ENCODE data around the gene CKB.

Gene CKB

DNA sequence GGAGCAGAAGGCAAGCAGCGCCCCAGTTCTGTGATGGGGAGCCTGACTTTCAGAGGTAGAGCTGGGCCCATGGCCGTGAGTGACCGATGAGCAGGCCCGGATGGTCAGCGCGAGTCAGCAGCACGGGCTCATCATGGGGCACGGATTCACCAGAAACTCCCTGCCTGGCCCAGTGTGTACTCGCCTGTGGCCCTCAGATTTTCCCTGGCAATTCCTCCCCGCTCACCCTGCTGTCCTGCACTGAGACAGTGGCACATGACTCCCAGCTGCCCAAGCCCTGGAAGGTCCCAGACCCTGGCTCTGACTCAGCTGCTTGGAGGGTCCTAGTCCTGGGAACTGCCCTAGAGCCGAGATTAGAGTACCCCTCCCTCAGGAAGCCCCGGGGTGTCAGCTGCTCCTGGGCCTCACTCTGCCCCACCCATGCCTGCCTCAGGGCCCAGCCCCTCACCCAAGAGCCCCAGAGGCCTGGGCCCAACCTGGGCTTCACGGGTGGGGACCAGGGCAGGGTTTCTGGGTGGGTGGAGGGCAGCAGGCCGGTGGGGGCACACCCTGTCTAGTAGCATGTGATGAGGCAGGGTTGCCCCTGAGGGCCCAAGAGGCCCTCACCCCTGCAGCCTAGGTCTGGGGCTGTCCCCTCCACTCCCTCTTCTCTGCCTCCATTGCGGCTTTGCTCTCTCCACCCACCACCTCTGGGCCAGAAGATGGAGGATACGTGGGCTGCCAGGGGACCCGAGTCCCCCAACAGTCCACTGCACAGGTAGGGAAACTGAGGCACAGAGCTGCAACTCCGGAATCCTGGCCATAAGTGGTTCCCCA lies 14.8 kb upstream of the CKB start:
- DNase-seq: no peak

DNA sequence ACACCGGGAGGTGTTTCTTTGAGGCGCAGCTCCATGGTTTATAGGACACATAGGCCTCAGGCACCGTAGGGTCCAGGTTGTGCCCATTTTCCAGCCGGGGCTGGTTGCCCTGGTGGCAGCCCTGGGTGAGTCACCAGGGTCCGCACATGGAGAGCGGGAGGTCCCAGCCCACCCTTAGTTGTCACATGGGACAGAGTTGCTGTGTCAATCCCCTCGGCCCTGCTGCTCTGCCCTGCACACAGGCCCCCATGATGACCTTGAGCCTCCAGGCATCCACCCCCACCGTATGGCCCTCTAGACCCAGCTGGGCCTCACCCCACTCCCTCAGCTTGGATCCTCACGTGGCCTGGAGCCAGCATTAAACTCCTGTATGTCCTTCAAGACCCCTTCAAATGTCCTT lies 14.1 kb upstream of the CKB start:
- no peak for DNase-seq

DNA sequence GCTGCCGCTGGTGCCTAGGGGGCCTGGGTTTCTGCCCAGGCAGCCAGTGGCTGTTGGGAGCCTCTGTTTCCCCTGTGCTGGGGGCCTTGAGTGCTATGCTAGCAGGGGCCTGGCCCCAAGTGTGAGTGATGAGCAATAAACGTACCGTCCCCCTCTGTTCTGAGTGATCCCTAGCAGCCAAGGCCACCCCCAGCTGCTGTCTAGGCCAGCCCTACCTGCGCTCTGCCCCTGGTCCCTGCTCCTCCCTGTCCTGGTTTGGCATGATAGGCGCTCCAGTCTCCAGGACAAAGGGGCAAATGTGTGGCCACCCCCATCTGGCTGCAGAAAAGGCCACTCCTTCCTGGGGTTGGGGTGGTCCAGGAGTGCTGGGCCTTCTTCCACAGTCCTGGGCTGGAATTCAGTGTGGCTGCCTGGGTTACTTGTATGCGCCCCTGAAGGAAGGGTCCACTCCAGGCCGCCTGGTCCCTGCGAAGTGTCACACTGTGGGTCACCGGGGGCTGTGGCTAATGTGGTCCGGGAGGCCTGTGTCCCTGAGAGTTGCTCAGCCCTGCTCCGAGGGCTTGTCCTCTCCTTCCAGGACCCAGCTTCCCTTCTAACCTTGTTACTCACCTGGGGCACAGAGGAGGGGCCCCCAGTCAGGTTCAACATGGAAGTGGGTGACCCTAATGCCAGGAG lies 13.4 kb upstream of the CKB start:
- no peak for DNase-seq

DNA sequence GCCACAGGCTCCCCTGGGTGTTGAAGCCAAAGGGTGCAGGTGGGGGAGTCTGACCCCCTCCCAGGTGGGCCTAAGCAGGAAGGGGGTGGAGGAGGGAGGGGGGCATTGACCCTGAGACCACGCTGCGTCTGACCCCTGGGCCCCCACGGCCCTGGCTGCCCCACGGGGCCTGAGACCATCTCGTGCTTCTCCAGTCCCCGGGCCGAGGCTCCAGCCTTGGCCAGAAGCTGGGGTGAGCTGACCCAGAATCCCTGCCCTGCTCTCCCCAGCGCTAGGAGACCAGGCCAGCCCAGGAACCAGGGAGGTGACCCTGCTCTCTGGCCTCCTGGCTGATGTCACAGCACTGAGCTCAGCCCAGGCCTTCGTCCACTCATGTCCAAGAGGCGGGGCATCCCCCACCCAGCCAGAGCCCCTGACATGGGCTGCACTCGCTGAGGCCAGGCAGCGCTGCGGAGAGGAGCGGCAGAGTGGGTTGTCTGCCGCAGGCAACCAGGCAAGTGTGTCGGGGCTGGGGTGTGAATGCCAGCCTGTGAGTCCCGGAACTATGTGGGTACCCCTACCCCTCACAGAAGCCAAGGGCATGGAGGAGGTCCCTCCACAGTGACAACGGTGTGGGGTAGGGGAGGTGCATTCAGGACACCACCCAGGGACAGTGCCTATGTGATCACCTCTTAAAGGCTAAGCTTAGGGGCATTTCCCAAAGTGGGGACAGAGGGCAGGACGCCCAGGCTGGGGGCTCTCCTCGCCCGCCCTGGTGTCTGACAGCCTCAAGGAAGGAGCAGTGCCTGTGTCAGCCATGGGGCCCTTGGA lies 12.7 kb upstream of the CKB start:
- DNase-seq: no peak

DNA sequence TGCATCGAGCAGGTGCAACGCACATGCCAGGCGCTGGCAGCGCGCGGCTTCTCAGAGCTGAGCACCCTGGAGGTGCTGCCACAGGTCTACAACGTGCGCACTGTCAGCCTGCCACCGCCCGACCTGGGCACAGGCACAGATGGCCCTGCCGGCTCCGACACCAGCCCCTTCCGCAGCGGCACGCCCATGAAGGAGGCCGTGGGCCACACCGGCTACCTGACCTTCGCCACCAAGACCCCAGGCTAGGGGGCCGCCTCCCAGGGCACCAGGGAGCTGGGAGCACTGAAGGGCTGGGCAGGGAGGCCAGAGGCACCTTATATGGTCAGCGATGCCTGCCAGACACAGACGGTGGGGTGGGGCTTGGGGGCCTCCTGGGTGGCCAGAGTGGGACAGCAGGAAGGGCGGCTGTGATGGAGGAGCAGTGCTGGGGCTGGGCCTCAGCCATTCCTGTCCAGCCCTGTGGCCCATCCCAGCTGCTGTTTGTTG lies 12.0 kb upstream of the CKB start:
- DNase-seq: no peak

DNA sequence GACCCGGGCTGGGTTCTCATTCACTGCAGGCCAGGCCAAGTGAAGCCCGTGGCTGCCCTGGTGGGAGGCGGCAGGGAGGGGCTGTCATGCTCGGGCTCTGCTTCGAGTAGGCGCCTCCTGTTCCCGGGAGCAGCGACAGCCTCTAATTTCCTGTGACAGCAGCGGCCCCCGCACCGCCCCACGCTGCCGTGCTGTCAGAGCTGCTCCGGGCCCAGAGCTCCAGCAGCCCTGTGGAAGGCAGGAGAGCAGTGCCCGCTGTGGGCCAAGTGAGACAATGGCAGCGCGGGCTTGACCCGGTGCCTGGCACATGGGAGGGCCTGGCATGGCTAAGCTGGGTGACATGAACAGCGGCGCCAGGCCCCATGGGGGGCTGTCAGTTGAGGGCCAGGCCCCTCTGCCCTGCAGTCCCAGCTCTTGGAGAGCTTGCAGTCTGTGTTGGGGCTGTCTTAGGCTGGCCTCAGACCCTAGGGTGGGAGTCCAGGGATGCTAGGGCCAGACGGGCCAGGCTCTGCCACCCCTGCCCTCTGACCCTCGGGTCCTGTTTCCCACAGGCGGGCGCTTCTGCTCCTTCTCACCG lies 11.5 kb upstream of the CKB start:
- no peak for DNase-seq

DNA sequence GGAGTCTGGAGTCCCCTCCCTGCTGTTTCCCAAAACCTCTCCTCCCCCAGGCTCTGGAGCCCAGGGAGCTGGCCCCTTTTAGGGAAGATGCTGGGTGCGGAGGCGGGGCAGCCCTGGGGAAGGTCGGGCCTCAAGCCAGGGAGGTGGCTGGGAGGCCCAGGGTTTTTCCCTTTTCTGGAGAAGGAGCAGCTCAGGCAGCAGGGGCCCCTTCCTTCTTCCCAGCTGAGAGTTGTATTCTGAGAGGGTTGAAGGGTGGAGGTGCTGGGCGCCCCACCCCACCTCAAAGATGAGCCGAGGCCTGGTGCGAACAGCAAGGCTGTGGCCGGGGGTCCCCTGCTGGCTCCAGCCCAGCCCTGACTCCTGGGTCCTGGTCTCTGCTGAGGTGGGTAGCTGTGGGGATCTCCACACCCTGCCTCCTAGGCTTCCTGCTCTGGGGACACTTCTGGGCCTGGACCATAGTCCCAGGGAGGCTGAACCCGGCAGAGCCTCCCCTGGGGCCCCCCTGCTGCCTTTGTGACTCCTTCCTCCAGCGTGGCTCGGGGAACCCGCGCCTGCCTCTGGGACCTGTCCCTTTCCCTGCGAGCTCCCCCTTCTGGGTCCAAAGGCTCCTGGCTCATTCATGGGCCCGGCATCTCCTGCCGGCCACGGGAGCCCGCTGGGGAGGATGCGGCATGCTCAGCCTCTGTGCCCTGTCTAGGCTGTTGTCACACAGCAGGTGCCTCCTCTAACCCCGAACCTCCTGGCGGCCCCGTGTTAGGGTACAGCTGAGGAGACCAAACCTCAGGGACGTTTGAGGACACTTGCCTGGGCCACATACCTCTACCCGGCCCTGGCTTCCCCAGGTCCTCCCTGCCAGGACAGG lies 10.7 kb upstream of the CKB start:
- DNase-seq: no peak

DNA sequence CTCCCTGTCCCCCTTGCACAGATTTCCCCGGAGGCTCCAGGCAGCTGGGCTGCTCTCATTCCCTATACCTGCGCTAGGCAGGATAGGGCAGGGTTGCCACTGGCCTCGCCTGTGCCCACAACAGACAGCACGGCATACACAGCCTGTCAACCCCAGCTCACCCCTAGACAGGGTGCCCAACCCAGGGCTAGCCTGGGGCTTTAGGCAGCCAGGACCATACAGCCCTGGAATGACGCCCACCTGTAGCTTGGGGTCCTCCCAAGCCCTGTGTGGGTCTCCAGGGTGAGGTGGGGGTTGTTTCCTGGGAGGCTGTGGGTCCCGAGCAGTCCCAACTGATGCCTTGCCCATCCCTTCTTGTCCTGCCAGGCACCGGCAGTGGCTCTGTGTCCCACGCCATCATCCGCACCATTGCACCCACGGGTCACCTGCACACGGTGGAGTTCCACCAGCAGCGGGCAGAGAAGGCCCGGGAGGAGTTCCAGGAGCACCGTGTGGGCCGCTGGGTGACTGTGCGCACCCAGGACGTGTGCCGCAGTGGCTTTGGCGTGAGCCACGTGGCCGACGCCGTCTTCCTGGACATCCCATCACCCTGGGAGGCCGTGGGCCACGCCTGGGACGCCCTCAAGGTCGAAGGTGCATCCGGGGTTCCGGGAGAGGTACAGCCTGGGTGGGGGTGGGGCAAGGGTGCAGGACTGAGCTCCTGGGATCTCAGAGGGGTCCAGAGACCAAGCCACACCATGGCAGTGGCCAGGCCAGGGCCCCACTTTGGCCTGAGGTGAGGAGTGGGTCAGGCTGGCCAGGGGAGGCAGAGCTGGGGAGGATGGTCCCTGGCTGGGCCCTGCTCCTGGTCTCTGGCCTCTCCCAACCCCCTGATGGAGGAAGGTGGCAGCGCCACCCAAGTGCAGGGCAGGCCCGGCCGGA lies 9.8 kb upstream of the CKB start:
- DNase-seq: no peak

DNA sequence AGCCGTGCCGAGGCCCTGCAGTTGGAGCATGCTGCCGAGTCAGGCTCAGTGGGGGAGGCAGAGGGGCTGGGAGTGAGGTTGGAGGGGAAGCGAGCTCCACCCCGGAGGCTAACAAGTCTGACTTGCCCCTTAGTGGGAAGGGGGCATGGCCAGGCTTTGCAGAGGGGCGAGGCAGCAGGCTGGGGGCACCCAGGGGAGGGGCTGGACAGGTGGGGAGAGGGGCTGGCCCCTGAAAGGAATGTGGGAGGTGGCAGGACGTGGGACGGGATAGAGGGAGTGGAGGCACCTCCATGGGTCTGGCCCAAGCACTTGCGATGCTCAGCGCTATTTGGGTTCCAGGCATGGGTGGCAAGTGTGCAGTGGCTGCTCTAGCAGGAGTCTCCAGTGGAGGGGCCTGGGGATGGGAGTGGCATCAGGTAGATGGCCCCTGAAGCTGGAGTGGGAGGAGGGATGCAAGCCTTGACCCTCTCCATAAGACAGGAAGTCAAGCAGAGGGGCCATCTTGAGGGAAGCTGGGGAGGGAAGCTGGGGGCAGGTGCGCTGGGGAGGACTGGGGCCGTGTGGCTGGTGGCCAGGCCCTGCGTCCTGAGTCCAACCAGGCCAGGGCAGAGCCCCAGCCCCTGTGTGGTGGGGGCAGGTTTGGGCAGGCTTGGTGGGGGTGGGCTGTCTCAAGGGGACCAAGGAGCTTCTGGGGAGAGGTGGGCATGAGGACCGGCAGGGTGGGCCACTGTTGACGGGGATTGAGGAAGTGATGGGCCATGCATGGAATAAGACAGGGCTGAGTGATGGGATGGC lies 9.0 kb upstream of the CKB start:
- DNase-seq: no peak

DNA sequence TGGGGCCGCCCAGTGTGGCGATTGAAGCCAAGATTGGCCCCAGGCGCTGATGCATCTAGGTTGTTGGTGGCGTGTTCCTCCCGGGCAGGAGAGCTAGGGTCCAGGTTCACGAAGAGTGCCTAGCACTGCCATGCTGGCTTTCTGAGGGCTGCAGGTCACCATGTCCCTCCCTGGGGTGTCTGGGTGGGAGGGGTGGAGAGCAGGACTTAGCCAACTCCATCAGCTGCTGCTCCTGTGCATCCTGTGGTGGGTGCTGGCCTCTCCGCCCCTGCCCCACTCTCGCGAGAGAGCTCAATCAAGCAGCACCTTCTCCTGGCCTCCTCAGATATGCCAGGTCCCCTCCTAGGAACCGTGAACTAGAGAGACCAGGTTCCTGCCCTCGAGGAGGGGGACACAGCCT lies 8.2 kb upstream of the CKB start:
- DNase-seq: no peak

DNA sequence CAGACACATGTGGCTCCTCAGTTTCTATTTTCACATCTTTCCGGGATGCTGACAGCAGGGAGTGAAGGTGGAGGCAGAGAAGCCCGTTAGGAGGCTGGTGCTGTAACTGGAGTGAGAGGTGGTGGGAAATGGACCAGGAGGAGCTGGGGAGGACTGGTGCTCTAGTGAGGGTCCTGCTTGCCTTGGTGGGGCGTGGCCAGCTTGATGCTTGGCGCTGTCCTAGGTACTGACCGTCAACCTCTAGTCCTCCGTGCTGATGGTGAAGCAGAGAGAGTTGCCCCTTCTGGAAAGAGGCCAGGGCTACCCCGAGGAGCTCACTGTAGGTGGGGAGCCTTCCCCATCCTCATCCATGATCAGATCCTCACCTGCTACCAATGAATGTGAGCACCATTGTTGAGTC lies 7.8 kb upstream of the CKB start:
- DNase-seq: no peak

DNA sequence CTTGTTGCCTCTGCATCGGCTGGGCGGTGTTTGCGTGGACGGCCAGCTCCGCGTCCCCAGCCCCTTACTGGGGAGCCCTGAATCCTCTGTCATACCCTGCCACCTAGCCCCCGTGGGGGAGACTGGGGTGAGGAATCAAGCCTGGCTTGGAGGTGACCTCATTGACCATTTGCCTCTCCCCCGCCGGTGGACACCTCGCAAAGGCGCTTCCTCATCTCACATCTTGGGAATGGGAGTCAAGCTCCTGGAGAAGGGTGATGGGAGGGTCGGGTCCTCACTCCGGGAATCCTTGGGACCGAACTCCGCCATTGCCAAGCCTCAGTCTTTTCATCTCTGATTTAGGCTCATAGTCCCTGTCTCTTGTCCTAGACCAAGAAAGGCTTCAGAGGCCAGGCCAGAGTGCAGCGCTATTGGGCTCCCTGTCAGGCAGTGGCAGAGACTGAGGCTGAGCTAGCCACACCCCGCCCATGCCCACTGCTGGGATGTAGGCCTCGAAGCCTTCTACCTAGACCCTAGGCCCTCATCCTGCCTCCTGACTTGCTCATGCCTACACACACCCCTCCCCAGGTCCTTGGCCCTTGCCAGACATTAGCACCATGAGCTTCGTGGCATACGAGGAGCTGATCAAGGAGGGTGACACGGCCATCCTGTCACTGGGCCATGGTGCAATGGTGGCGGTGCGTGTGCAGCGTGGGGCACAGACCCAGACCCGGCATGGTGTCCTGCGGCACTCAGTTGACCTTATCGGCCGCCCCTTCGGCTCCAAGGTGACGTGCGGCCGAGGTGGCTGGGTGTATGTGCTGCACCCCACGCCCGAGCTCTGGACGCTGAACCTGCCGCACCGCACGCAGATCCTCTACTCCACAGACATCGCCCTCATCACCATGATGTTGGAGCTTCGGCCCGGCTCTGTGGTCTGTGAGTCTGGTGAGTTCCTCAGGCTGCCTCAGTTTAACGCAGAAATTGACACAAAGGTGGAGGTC lies 7.0 kb upstream of the CKB start:
- DNase-seq: no peak

DNA sequence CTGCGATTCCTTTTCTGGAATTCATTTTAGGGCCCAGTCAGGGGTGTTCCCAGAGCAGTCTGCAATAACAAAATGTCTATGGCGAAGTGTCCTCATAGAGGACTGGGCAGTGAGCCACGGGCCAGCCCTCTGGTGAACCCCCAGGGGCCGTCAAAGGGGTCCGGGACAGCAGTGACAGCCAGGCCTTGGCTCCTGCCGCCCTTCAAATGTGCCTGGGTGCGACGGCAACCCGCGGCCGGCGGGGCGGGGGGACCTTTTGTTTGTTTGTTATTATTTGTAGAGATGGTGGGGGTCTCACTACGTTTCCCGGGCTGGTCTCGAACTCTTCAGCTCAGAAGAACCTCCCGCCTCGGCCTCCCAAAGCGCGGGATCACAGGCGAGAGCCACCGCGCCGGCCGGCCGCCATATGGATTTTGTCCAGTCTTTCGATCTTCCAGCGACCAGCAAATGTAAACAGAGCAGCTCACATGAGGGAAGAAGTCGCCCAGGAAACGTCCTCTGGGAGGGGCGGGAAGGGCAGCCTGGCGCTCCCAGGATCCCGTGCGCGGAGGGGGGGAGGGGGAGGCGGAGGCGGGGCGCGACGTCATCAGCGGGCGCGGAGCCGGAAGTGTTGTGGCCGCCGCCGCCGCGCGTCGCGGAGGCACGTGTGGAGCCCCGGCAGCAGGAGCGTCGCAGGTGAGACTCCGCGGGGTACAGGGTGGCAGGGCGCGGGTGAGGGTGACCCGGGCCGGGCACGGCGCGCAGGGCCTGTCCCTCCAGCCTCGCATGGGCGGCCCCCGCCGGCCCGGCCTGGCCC lies 6.2 kb upstream of the CKB start, which contains the start of gene TRMT61A:
Gene TRMT61A (plus strand): TSS at position 610 of the 796 bp plus-strand sequence. CDS start 783 bp downstream, outside the sequence.
- peak; percentile 83 for DNase-seq

DNA sequence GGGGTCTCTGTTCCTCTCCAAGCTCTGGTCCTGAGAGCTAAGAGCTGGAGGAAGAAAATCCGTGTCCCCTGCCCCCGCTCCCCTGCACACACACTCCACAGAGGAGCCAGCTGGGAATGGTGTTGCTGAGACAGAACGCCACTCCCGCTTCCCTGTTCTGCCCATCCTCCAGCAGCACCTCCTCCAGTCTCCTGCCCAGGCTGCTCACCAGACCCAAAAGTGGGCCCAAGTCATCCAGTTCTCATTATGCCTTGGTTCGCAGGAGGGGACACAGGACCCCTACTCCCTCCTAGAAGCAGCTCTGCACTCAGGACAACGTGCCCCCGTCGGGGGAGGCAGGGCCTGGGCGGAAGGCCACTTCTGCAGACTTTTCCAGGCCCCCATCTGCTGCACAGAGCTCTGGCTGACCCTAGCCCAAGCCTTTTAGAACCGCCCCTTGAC lies 5.5 kb upstream of the CKB start:
- DNase-seq: no peak

DNA sequence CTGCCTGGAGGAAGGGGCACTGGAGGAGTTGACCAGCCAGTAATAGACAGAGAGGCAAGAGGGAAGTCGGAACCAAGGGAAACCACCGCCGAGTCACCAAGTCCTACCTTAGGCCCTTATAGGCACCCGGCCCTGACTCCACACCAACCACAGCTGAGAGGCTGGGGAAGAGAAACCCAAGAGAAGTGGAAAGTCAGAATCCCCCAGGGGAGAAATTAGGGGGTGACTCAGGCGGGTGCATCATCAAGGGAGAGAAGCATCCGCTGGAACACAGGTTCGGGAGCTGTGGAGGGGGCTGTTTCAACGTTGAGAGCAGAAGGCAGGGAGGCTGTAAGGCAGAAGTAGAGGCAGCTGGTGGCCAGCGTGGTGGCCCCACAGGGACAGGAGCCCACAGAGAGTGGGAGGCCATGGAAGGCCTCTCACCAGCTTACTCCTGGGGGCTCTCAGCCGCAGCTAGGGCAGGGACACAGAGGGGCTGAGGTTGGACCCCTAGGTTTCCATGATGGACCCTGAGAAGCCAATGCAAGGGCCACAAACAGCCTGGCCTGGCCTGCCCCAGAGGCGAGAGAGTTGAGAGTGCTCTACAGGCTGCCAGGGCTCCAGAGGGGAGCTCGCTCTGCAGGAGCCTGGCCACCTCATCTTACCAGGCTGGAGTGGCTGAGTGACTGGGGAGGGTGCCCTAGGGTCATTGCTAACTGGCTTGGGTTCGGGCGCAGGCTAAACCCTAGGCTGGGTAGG lies 4.9 kb upstream of the CKB start:
- no peak for DNase-seq

DNA sequence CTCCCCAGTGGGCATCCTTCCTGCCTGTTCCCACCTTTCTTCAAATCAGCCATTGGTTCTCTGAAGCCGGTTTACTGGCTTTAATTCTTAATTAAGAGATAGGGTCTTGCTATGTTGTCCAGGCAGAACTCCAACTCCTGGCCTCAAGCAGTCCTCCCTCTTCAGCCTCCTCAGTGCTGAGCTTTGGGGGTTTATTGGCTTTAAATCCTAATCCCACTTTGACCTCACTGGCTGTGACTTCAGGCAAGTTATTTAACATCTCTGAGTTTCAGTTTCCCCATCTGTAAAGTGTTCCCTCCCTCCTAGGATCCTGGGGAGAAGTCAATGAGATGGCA lies 4.3 kb upstream of the CKB start:
- DNase-seq: no peak

DNA sequence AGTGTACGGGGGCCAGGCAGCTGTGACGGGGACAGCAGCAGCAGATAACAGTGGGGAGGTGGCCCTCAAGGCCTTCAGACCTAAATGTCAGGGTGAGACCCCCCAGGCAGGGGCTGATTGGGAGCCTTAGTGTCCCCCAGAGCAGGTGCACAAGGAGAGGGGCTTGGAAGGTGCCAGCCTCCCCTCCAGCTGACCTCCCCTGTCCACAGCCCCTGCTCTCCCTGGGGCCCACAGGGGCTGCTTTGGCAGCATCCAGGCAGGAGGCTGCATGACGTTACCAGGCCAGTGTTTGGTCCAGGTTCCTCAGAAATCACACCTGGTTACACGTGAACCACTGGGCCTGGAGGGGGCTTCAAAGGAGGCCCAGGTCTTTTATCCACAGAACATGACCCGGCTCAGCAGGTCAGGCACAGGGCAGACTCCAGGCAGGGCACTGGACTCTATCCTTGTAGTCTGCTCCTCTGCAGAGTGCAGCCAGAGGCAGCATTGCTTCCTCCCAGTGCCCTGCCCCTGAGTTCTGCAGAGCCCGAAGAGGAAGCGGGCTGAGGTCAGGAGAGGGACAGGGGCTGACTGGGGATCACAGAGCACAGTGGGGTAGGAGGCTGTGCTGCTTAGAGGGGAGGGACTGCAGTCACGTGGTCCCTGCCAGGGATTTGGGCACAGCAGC lies 3.8 kb upstream of the CKB start:
- DNase-seq: no peak

Data from activated CD4-positive, alpha-beta T cell treated with anti-CD3 and anti-CD28 coated beads, Interleukin-10, Interleukin-2, amounts not matched to agents 100 ng/mL and 50 ng/mL, durations not matched to agents 16 hours and 8 hours (primary cell).